Natural killer cell (primary cell): ENCODE data around the gene ADAM10. TPM values are rescaled to one million over a fixed set of nuclear protein-coding genes. Genes with fewer than 3 reads are reported as not detected.

Experiments
- ATAC-seq, 3 donors: fragments of 150-1000 bp in 2 of 3; fragments of 200-7000 bp in 1 of 3; cut with Tn5 transposase; 1 replicate in 1 of 3; 2 replicates in 2 of 3; pipeline ENCODE4 v1.10.0; 2021; ENCODE audit warnings: mild to moderate bottlenecking in 2 of 3, moderate library complexity in 2 of 3
- DNase-seq, 2 donors: peaks; one replicate each; pipeline versions ENCODE4 v3.0.0 to v3.0.0-alpha.2; 2013 to 2021; ENCODE audit warnings: mixed read lengths in 1 of 2
- H3K27ac ChIP-seq: one replicate; pipeline ENCODE4 v1.5.1; 2013; ENCODE audit warnings: mild to moderate bottlenecking, low read length
- H3K27me3 ChIP-seq: one replicate; pipeline ENCODE4 v1.6.1; 2013; ENCODE audit warnings: low read length; ENCODE audit not compliant: control insufficient read depth, insufficient read depth
- H3K36me3 ChIP-seq: one replicate; pipeline ENCODE4 v1.6.1; 2013; ENCODE audit warnings: low read length; ENCODE audit not compliant: control insufficient read depth, insufficient read depth
- H3K4me1 ChIP-seq: one replicate; pipeline ENCODE4 v1.6.1; 2013; ENCODE audit warnings: low read length; ENCODE audit not compliant: control insufficient read depth, insufficient read depth
- H3K4me3 ChIP-seq: one replicate; pipeline ENCODE4 v1.5.1; 2013; ENCODE audit warnings: low read length
- H3K9me3 ChIP-seq: one replicate; pipeline ENCODE4 v1.6.1; 2013; ENCODE audit warnings: low read length; ENCODE audit not compliant: control insufficient read depth, insufficient read depth
- H3K27ac Mint-ChIP-seq, 2 donors: one replicate each; pipeline ENCODE4 v1.8.0; 2022; ENCODE audit warnings: mild to moderate bottlenecking in 2 of 2, mixed read lengths in 2 of 2, moderate library complexity in 1 of 2
- H3K27me3 Mint-ChIP-seq, 2 donors: one replicate each; pipeline ENCODE4 v1.8.0; 2022; ENCODE audit warnings: low read depth in 2 of 2, mixed read lengths in 2 of 2
- H3K36me3 Mint-ChIP-seq: one replicate; pipeline ENCODE4 v1.8.0; 2022; ENCODE audit warnings: mixed read lengths
- H3K4me1 Mint-ChIP-seq, 2 donors: one replicate each; pipeline ENCODE4 v1.8.0; 2022; ENCODE audit warnings: mixed read lengths in 2 of 2
- H3K4me3 Mint-ChIP-seq: one replicate; pipeline ENCODE4 v1.8.0; 2022; ENCODE audit warnings: mild to moderate bottlenecking, moderate library complexity, mixed read lengths
- H3K9me3 Mint-ChIP-seq, 2 donors: one replicate each; pipeline ENCODE4 v1.8.0; 2022; ENCODE audit warnings: mixed read lengths in 2 of 2
- WGBS: methylation state at CpG from one replicate; pipeline ENCODE4 v1.1.7; 2013; ENCODE audit warnings: missing lambda C conversion rate; ENCODE audit not compliant: insufficient coverage; 5-methylcytosine and 5-hydroxymethylcytosine counted together
- intact Hi-C: fragments of 100-400 bp; cut with micrococcal nuclease; formaldehyde crosslinking; loops from one replicate; pipeline ENCODE4 v1.14.2; 2022
- total RNA-seq, 4 donors: library from RNA; stranded (reverse); fragments of 120-200 nt in 1 of 4; gene quantifications; one replicate each; pipeline versions ENCODE4 v1.2.3 to v1.2.4, GENCODE V29; 2013 to 2022
- TF ChIP-seq, protein P1 (sequence below): fragments of 200-600 bp; IDR thresholded peaks from one replicate; pipeline ENCODE4 v1.8.0; 2022; ENCODE audit warnings: antibody characterized with exemption

The ADAM10 gene
- total RNA-seq, 3 donors from 2014 or later (not counting 1 experiment from before 2014, with no cell fraction given), result 223 to 297 (median 259) TPM

GRCh38 chr15:58766290-58766689, 16.8 kb upstream of the ADAM10 start:
- Histone ChIP-seq H3K4me3 (no peak overlapping the region), H3K27ac (no peak overlapping the region), H3K36me3 (no peaks in the 10 kb centered on the region), H3K4me1 (peaks cover 6% of the 10 kb centered on the region), H3K27me3 (no peaks in the 10 kb centered on the region), H3K9me3 (no peaks in the 10 kb centered on the region)
- Mint-ChIP-seq H3K27me3 (no peaks in the 10 kb centered on the region), H3K4me3 (no peak overlapping the region), H3K4me1 (peaks cover 17 to 27% of the 10 kb centered on the region in 2 donors), H3K9me3 (peaks cover 0 to 4% of the 10 kb centered on the region in 2 donors), H3K36me3 (no peaks in the 10 kb centered on the region), H3K27ac (peak overlapping the region; percentile 21 to 41)
- ATAC-seq, result no peak
- no peak for DNase-seq
- intact Hi-C loops, result no loop called here
- WGBS, result 89% methylated on average over 5 of the region's 5 CpGs
- TF ChIP-seq, protein P1, sequence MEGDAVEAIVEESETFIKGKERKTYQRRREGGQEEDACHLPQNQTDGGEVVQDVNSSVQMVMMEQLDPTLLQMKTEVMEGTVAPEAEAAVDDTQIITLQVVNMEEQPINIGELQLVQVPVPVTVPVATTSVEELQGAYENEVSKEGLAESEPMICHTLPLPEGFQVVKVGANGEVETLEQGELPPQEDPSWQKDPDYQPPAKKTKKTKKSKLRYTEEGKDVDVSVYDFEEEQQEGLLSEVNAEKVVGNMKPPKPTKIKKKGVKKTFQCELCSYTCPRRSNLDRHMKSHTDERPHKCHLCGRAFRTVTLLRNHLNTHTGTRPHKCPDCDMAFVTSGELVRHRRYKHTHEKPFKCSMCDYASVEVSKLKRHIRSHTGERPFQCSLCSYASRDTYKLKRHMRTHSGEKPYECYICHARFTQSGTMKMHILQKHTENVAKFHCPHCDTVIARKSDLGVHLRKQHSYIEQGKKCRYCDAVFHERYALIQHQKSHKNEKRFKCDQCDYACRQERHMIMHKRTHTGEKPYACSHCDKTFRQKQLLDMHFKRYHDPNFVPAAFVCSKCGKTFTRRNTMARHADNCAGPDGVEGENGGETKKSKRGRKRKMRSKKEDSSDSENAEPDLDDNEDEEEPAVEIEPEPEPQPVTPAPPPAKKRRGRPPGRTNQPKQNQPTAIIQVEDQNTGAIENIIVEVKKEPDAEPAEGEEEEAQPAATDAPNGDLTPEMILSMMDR, result no peak

- intact Hi-C loops, result no loop called here
- H3K9me3 ChIP-seq, result no peaks in the 10 kb centered on the region
- no peaks in the 10 kb centered on the region for H3K4me1 ChIP-seq
- H3K4me1 Mint-ChIP-seq, result peaks cover 23 to 29% of the 10 kb centered on the region in 2 donors
- peaks cover 0 to 4% of the 10 kb centered on the region in 2 donors for H3K9me3 Mint-ChIP-seq
- no peaks in the 10 kb centered on the region for H3K27me3 Mint-ChIP-seq
- H3K27ac Mint-ChIP-seq, result no peak overlapping the region
- 85% methylated on average over 5 of the region's 5 CpGs for WGBS
- no peaks in the 10 kb centered on the region for H3K27me3 ChIP-seq
- H3K36me3 ChIP-seq, result no peaks in the 10 kb centered on the region
- no peak for DNase-seq
- H3K4me3 Mint-ChIP-seq, result no peak overlapping the region
- no peak for ATAC-seq
- no peak overlapping the region for H3K27ac ChIP-seq
- no peaks in the 10 kb centered on the region for H3K36me3 Mint-ChIP-seq
- H3K4me3 ChIP-seq, result no peak overlapping the region
- TF ChIP-seq, protein P1, result no peak
Measured at GRCh38 chr15:58764468-58764867, 15.0 kb upstream of the ADAM10 start.

GRCh38 chr15:58762731-58763130, 13.2 kb upstream of the ADAM10 start:
- Histone ChIP-seq H3K4me3 (no peak overlapping the region), H3K27me3 (no peaks in the 10 kb centered on the region), H3K9me3 (no peaks in the 10 kb centered on the region), H3K36me3 (no peaks in the 10 kb centered on the region), H3K4me1 (no peaks in the 10 kb centered on the region), H3K27ac (no peak overlapping the region)
- DNase-seq, result no peak
- ATAC-seq, result no peak
- no CpG with 5 or more reads among the region's 1 CpG for WGBS
- Mint-ChIP-seq H3K27me3 (no peaks in the 10 kb centered on the region), H3K27ac (no peak overlapping the region), H3K4me1 (peaks cover 23 to 29% of the 10 kb centered on the region in 2 donors), H3K4me3 (no peak overlapping the region), H3K36me3 (no peaks in the 10 kb centered on the region), H3K9me3 (peaks cover 0 to 4% of the 10 kb centered on the region in 2 donors)
- TF ChIP-seq, protein P1, result no peak
- intact Hi-C loops, result no loop called here

DNA sequence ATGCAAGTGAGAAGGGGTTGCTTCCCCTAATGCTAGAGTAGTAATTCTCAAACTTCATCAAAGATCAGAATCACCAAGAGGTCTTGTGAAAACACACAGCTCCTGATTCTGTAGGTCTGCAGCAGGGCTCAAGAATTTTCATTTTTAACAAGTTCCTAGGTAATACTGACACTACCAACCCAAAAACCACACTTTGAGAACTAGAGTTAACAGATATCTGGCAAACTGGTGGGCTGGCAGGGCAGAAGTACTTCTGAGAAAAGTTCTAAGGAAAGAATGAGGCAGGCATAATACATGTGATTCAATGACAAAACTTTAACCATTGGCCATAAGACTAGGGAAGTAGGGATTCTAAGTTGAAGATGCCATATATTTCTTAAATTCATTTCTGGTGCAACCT, 12.8 kb upstream of the ADAM10 start:
- intact Hi-C loops, result no loop called here

More for the DNA sequence above, 12.8 kb upstream of the ADAM10 start:
- no peak for DNase-seq
- no peaks in the 10 kb centered on the region for H3K4me1 ChIP-seq
- no peaks in the 10 kb centered on the region for H3K36me3 ChIP-seq
- no peaks in the 10 kb centered on the region for H3K36me3 Mint-ChIP-seq
- no peaks in the 10 kb centered on the region for H3K27me3 Mint-ChIP-seq
- no peaks in the 10 kb centered on the region for H3K9me3 ChIP-seq
- peak; percentile 41 to 53 (median 48) for ATAC-seq
- no peaks in the 10 kb centered on the region for H3K27me3 ChIP-seq
- H3K9me3 Mint-ChIP-seq, result peaks cover 0 to 4% of the 10 kb centered on the region in 2 donors
- no peak overlapping the region for H3K27ac Mint-ChIP-seq
- no peak overlapping the region for H3K4me3 Mint-ChIP-seq
- no peak overlapping the region for H3K4me3 ChIP-seq
- H3K4me1 Mint-ChIP-seq, result peaks cover 23 to 29% of the 10 kb centered on the region in 2 donors
- TF ChIP-seq, protein P1, result no peak
- H3K27ac ChIP-seq, result no peak overlapping the region
